HG03039 (cell line): Measurements from ENCODE around the gene OVCH1.

Experiments used
- ATAC-seq: cut with Tn5 transposase; IDR thresholded peaks from one replicate; pipeline ENCODE4 v1.9.1; 2021; ENCODE audit warnings: mild to moderate bottlenecking, moderate library complexity; ENCODE audit not compliant: unreplicated experiment

The OVCH1 gene

GRCh38 chr12:29497588-29497987 is at the start of gene OVCH1:
TSS of gene OVCH1 (minus strand) at chr12:29497686. CDS start at chr12:29497686, 0 bp downstream.
- ATAC-seq: no peak

- ATAC-seq: no peak
Measured at GRCh38 chr12:29547151-29547632, 49.7 kb upstream of the OVCH1 start.

- ATAC-seq: no peak
Measured at GRCh38 chr12:29546000-29546399, 48.5 kb upstream of the OVCH1 start.

GRCh38 chr12:29545102-29545467 is 47.6 kb upstream of the OVCH1 start:
- peak; percentile 58 for ATAC-seq

- peak; percentile 10 for ATAC-seq
Measured at GRCh38 chr12:29544428-29545101, 47.1 kb upstream of the OVCH1 start.

GRCh38 chr12:29543036-29543435 is 45.5 kb upstream of the OVCH1 start:
- no peak for ATAC-seq

GRCh38 chr12:29537298-29537697 is 39.8 kb upstream of the OVCH1 start:
- ATAC-seq: no peak

- ATAC-seq: no peak
Measured at GRCh38 chr12:29534935-29535334, 37.4 kb upstream of the OVCH1 start.

- no peak for ATAC-seq
Measured at GRCh38 chr12:29533815-29534489, 36.5 kb upstream of the OVCH1 start.

GRCh38 chr12:29531471-29531870 is 34.0 kb upstream of the OVCH1 start:
- no peak for ATAC-seq

GRCh38 chr12:29530436-29530835 is 33.0 kb upstream of the OVCH1 start:
- no peak for ATAC-seq

GRCh38 chr12:29528161-29528560 is 30.7 kb upstream of the OVCH1 start:
- no peak for ATAC-seq

GRCh38 chr12:29521951-29522350 is 24.5 kb upstream of the OVCH1 start:
- ATAC-seq: no peak

GRCh38 chr12:29519585-29520182 is 22.2 kb upstream of the OVCH1 start:
- ATAC-seq: no peak

- ATAC-seq: no peak
Measured at GRCh38 chr12:29518407-29518806, 20.9 kb upstream of the OVCH1 start.

GRCh38 chr12:29517264-29517663 is 19.8 kb upstream of the OVCH1 start:
- no peak for ATAC-seq

- ATAC-seq: no peak
Measured at GRCh38 chr12:29516431-29516875, 19.0 kb upstream of the OVCH1 start.

GRCh38 chr12:29510591-29511185 is 13.2 kb upstream of the OVCH1 start:
- no peak for ATAC-seq

- no peak for ATAC-seq
Measured at GRCh38 chr12:29509503-29509902, 12.0 kb upstream of the OVCH1 start.

GRCh38 chr12:29508949-29509348 is 11.5 kb upstream of the OVCH1 start:
- no peak for ATAC-seq

GRCh38 chr12:29505122-29505521 is 7.6 kb upstream of the OVCH1 start:
- no peak for ATAC-seq

GRCh38 chr12:29503283-29503682 is 5.8 kb upstream of the OVCH1 start:
- no peak for ATAC-seq
